Ishikawa (cell line): ENCODE measurements around the gene RPL31.

ENCODE experiments used
- CEBPB ChIP-seq: IDR thresholded peaks from 2 replicates; pipeline ENCODE4 v1.6.1; 2012
- EGR1 ChIP-seq: IDR thresholded peaks from 2 replicates; pipeline ENCODE4 v1.6.1; 2012
- EP300 ChIP-seq: IDR thresholded peaks from 2 replicates; pipeline ENCODE4 v1.6.1; 2012; ENCODE audit warnings: borderline replicate concordance
- RAD21 ChIP-seq: IDR thresholded peaks from 2 replicates; pipeline ENCODE4 v1.6.1; 2012; ENCODE audit warnings: low read depth
- TCF12 ChIP-seq: IDR thresholded peaks from 2 replicates; pipeline ENCODE4 v1.6.1; 2012; ENCODE audit warnings: low read depth
- TEAD4 ChIP-seq: IDR thresholded peaks from 2 replicates; pipeline ENCODE4 v1.6.1; 2012
- USF1 ChIP-seq: IDR thresholded peaks from 2 replicates; pipeline ENCODE4 v1.6.1; 2012
- YY1 ChIP-seq: IDR thresholded peaks from 2 replicates; pipeline ENCODE4 v1.6.1; 2012; ENCODE audit warnings: low read depth
- ZBTB7A ChIP-seq: IDR thresholded peaks from 2 replicates; pipeline ENCODE4 v1.6.1; 2012; ENCODE audit warnings: low read depth
- TF ChIP-seq, protein P1 (sequence below): IDR thresholded peaks from 2 replicates; pipeline ENCODE4 v1.6.1; 2012
- TF ChIP-seq, protein P2 (sequence below): IDR thresholded peaks from 2 replicates; pipeline ENCODE4 v1.6.1; 2012; ENCODE audit warnings: low read depth, mild to moderate bottlenecking

GRCh38 chr2:100995309-100996075 is 6.6 kb upstream of the RPL31 start:
- TF ChIP-seq, protein P1, sequence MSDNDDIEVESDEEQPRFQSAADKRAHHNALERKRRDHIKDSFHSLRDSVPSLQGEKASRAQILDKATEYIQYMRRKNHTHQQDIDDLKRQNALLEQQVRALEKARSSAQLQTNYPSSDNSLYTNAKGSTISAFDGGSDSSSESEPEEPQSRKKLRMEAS, result no peak
- TF ChIP-seq TCF12, result no peak
- no peak for TF ChIP-seq ZBTB7A
- TF ChIP-seq CEBPB, result no peak
- TF ChIP-seq, protein P2, sequence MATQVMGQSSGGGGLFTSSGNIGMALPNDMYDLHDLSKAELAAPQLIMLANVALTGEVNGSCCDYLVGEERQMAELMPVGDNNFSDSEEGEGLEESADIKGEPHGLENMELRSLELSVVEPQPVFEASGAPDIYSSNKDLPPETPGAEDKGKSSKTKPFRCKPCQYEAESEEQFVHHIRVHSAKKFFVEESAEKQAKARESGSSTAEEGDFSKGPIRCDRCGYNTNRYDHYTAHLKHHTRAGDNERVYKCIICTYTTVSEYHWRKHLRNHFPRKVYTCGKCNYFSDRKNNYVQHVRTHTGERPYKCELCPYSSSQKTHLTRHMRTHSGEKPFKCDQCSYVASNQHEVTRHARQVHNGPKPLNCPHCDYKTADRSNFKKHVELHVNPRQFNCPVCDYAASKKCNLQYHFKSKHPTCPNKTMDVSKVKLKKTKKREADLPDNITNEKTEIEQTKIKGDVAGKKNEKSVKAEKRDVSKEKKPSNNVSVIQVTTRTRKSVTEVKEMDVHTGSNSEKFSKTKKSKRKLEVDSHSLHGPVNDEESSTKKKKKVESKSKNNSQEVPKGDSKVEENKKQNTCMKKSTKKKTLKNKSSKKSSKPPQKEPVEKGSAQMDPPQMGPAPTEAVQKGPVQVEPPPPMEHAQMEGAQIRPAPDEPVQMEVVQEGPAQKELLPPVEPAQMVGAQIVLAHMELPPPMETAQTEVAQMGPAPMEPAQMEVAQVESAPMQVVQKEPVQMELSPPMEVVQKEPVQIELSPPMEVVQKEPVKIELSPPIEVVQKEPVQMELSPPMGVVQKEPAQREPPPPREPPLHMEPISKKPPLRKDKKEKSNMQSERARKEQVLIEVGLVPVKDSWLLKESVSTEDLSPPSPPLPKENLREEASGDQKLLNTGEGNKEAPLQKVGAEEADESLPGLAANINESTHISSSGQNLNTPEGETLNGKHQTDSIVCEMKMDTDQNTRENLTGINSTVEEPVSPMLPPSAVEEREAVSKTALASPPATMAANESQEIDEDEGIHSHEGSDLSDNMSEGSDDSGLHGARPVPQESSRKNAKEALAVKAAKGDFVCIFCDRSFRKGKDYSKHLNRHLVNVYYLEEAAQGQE, result no peak
- no peak for TF ChIP-seq YY1
- no peak for TF ChIP-seq EP300
- no peak for TF ChIP-seq EGR1
- no peak for TF ChIP-seq TEAD4
- no peak for TF ChIP-seq USF1
- no peak for TF ChIP-seq RAD21
